GM18870 (cell line): ENCODE measurements around the gene COMMD9.

Source experiments
- ATAC-seq: cut with Tn5 transposase; IDR thresholded peaks from one replicate; pipeline ENCODE4 v1.9.1; 2021; ENCODE audit warnings: moderate library complexity; ENCODE audit not compliant: unreplicated experiment

The COMMD9 gene

DNA sequence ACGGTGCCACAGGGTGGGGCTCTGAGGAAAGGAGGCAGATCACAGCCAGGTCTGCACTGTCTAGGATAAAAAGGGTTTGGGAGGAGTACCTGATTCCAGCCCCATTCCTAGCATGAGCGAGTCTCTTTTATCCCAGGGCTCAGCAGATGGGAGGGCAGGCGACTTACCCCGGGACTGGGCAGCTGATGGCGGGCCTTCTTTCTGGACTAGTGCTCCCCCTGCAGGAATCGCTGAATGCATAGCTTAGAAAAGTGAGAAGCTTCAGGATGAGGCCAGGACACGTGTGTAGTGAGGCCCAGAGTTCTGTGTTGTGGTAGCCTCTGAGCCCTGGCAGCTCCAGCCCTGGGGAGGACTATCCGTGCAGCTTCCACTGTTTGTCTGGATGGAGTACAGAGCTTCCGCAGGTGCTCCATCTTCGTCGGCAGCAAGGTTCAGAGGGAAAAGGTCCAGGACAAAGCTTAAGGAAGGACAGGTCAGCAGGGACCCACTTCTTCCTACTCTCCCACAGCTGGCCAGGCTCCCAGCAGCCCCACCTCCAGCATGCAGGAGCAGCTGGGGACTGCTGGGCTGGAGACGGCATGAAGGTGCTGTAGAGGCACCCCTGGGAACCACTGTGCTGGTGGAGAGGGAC, 30.4 kb downstream of the COMMD9 start:
- no peak for ATAC-seq

DNA sequence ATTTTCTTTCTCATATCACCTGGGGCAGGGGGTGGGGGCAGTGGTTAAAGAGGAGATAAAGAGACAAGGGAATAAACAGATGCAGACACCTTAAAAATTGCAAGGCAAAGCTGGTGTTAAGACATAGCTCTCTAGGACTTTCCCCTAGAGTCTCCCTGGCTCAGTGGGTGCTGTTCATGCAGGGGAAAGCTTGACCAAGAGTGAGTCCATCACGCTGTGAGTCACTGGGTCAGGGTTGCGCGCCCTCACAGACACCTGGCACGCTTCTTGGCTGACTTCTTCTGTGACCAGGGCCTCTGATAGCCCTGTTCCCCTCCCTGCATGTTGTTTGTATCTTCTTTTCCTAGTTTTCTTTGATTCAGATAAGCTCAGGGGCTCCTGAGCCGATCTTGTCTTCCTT, 31.9 kb downstream of the COMMD9 start:
- no peak for ATAC-seq

DNA sequence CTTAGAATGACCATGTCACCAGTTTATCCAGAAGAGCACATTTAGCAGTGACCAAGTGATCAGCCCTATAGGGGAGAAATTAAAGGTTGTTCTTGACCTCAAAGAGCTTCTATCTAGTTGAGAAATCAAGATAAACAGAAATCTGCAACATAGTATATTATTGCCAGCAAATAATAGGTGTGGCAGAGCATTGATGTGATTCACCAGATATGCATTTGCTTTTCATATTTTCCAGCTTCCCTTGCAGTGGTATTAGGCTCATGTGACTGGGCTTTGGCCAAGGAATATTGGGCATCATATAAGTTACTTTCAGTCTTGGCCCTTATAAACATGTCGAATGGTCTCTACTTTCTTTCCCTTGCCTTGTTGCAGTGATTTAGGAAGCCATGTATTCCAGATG, 34.5 kb downstream of the COMMD9 start:
- ATAC-seq = no peak

DNA sequence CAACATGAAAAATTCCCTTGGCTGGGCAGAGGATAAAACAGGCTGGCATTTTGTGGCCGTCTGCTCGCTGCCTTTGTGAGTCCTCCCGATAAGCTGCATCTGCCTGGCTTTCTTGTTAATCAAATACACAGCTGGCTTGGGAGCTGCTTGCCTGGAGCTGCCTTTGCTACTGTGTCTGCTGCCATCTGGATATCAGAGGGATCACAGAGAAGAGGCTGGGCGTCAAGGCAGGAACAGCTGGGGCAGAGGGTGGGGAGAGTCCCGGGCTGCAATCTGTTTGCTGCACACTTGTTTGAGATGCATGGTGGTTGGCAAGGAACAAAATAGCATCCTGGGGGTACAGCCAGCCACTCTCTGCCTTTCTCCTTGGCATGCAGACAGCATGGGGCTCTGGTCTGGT, 36.0 kb downstream of the COMMD9 start:
- ATAC-seq = no peak

DNA sequence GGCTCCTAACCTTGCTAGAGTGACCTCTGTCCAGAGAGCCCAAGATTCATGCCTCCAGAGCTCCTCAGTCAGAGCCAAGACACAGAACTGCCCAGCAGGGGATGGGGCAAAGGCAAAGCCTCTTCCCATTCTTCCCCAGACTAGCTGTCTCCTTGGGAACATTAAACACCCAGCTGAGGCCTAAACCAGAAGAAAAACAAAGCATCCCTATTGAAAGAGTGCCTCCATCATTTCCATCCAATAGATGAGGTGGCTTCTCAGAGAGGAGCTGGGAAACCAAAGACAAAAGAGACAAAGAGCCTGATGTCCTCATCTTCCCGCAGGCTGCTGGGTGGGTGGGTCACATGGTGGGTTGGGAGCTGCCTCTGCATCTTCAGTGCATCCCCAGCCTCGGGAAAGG, 37.4 kb downstream of the COMMD9 start:
- ATAC-seq = no peak

DNA sequence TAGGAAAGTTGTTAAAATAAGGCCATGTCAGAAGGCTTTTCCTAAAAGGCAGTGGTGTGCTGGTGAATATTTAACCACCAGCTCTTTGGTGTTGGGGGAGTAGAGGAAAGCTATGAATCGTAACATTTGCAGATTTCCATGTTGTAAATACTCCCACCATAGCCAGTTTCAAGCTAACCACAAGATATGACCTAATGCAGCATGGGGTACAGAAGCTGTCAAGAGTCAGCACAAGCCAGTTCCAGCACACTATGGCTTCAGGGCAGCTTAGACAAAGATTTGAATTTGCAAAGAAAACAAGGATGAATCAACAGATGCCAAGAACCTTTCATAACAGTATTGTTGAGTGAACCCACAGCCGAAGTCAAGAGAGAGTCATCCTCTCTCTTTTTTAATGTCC, 40.0 kb downstream of the COMMD9 start:
- no peak for ATAC-seq

DNA sequence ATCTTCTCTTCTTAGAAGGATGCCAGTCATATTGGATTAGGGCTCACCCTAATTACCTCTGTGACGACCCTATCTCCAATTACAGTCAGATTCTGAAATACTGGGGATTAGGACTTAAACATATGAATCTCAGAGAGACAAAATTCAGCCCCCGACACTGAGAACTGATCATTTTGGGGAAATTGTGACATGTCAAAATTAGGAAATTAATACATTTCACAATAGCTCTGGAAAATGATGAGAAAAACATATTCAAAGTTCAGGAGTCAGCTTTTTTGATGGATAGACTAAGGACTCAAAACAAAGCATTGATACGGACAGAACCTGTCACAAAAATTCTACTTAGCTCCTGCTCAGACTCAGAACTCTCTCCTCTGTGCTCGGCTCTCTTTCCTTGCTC, 40.8 kb downstream of the COMMD9 start:
- ATAC-seq = no peak

DNA sequence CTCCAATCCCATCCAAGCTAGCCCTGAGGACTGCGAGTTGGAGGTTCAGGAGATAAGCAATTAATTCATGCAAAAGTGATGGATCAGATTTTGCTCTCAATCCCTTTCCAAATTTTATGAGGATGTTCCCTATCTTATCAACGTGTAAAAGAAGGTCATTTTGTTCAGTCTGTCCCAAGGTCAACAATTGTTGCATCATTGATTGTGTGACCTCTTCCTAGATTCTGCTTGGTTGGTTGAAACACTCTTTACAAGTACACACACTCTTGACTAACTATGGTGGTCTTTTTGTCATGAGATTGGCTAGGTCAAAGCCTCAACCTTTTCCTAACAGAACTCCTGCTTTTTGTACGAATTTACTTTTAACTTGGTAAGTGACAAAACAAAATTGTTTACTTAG, 41.7 kb downstream of the COMMD9 start:
- ATAC-seq = no peak

DNA sequence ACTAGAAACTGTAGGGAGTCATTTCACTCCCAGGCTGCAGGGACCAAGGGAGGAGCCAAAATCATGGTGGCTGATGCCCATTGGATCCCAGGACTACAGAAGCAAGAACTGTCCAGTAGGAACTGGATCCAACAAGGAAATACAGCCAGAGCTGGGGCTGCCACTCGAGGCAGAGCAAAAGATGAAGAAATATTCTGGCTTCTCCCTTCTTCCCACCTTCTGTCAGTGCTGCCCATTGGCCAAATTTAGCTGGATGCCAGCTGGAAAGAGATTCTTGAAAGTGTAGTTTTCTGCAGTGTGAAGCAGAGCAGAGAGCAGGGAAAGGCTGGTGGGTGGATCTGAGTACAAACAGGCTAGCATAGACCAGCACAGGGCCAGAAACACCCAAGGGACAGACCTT, 45.6 kb downstream of the COMMD9 start:
- ATAC-seq = no peak

DNA sequence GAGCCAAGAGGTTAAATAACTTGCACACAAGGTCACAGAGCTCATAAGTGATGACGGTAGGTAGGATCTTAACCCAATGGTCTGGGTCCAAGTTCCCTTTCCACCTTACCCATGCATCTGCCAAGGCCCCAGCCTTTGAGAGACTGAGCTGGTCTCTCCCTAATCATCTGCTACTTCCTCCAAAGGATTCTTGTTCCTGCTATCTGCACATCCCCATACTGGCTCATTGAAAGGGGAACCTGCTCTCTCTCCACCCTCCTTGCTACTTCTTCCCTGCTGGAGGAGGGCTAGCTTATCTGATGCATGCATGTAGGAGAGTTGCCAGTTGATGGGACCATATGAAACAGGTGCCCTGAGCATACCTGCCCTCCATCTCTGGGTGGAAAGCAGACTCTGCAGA, 47.7 kb downstream of the COMMD9 start:
- ATAC-seq = no peak

DNA sequence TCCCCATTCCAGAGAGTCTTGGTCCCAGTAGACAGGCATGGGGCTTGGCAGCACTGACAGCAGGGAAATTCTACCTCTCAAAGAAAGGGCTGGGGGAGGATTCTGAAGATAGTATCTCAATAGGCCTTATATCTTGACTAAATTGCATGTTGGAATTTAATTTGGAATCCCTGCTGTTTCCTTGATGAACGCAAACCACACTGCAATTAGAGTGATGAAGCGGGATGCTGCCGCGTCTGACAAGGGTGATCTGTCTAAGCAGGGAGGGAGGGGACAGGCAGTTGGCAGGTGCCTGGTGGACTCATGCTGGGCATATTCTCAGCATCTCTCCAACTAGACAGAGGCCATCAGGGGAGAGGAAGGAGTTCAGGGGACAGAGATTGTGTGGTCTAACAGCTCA, 48.4 kb downstream of the COMMD9 start:
- ATAC-seq = no peak

DNA sequence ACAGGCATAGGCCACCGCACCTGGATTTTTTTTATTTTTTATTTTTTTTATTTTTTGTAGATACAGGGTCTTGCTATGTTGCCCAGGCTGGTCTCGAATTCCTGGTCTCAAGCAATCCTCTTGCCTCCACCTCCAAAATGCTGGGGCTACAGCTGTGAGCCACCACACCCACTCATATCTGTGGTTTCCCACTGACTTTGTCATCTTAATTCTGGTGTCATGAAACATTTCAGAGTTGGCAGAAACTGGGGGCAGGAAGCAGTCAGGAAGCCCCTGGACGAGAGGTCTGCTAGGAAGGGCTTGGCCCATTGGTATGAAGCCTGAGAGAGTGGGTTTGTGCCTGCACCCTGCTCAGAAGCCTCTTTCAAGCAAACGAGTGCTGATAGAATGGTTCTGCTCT, 49.1 kb downstream of the COMMD9 start:
- no peak for ATAC-seq

DNA sequence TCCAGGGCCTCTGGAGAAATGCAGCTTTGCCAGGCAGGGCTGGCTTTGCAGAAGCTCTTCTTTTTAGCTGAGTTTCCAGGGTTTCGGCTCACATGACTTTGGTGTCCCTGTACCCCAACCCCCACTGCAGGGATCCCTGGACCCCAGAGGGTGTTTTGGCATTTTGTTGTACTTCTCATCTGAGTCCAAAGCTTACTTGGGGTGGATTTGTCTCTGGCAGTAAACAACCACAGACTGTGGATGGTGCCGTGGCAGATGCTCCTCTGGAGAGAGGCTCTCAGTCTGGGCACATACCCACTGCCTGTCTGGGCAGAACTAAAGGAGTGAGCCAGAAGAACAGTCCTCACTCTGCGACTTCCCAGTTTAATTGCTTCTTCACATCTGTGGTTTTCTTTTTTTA, 49.6 kb downstream of the COMMD9 start:
- ATAC-seq = no peak

DNA sequence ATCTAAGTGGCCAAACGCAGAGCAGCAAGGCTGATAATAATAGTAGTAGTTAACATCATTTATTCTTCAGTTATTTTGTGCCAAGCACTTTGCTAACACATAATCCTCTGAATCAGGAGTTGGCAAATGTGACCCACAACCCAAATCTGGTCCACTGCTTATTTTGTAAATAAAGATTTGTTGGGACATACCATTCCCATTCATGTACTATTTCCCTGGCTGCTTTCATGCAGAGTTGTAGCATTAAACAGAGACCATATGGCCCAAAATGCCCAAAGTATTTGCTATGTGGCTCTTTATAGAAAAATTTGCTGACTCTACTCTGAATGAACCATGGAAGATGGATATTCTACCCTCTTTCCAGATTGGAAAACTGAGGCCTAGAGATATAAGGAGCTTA, 50.3 kb downstream of the COMMD9 start:
- ATAC-seq = no peak

DNA sequence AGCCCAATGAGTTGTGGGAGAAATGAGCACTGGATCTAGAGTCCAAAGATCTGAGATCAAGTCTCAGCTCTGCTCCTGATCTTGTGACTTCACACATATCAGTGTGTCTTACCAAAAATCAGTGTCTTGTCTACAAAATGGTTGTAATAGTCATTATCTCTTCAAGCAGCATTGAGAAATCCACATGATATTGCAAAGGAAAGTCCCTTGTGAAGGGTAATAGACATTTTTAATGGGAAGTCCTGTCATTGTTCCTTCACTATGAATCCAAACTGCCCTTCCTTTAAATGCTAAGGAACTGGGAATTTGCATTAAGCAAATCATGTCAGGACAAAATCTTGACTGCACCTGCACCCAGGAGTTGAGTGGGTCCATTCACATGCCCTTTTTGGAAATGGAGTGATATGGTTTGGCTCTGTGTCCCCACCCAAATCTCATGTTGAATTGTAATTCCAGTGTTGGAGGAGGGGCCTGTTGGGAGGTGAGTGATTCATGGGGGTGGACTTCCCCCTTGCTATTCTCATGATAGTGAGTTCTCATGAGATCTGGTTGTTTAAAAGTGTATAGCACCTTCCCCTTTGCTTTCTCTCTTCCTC, 51.1 kb downstream of the COMMD9 start:
- ATAC-seq = no peak

DNA sequence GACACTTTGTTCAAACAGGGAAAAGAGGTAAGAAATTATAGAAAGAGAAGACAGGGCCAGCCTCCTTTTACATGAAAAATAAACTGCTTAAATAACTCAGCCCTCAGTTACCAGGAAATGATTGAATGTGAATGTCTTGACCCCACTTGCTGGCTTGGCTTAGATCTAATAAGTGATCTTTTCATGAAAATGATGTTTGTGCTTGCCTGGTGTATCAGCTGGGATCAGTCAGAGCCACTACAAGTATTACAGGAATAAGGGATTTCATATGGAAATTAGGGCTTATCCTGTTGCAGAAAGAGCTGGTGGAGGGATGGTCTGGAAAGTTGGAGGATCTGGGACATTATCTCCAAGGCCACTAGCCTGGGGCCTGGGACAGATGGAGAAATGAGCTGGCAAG, 51.8 kb downstream of the COMMD9 start:
- no peak for ATAC-seq

DNA sequence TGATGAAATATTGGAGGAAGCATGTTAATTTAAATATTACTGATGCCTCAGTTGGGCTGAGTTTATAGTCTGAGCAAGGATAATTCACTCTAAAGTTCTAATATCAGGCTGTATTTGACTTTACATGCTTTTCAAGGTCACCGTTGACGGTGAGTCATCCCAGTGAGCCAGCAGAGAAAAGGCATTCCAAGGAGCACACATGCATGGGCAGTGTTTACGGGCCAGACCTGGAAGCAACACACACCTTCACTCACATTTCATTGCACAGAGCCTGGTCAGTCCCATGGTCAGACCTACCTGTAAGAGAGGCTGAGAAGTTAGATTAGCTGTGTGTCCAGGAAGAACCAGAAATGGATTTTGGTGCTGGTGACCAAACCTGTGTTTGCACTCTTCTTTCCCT, 53.5 kb downstream of the COMMD9 start:
- ATAC-seq = no peak

DNA sequence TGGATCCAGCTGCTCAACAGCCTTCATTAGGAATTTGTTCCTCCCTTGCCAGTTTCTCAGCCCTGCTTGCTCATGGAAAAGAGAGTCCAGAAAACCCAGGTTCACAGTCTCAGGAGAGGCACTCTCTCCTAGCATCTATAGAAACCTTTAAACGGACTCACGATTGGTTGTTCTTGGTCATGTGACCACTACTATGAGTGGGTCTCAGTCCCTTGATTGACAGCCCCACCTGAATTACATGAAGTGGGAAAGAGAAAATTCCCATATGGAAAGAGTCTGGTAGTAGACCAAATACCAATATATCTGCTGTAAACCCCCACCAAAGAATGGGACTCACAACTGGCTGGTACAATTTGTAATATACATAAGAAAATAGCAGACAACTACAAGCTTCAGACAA, 54.4 kb downstream of the COMMD9 start:
- ATAC-seq = no peak

DNA sequence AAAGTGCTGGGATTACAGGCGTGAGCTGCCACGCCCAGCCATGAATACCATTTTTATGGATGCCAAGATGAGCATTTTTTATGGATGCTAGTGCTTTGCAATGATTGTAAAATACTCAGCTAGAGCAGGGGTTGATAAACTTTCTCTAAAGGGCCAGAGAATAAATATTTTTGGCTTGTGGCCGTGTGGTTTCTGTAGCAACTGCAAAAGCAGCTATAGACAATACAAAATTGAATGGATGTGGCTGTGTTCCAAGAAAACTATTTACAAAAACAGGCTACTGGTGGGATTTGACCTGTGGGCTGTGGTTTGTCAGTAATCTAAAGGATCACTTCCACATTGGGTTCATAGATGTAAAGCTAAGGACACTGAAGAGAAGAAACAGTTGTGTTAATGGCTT, 56.0 kb downstream of the COMMD9 start:
- no peak for ATAC-seq

DNA sequence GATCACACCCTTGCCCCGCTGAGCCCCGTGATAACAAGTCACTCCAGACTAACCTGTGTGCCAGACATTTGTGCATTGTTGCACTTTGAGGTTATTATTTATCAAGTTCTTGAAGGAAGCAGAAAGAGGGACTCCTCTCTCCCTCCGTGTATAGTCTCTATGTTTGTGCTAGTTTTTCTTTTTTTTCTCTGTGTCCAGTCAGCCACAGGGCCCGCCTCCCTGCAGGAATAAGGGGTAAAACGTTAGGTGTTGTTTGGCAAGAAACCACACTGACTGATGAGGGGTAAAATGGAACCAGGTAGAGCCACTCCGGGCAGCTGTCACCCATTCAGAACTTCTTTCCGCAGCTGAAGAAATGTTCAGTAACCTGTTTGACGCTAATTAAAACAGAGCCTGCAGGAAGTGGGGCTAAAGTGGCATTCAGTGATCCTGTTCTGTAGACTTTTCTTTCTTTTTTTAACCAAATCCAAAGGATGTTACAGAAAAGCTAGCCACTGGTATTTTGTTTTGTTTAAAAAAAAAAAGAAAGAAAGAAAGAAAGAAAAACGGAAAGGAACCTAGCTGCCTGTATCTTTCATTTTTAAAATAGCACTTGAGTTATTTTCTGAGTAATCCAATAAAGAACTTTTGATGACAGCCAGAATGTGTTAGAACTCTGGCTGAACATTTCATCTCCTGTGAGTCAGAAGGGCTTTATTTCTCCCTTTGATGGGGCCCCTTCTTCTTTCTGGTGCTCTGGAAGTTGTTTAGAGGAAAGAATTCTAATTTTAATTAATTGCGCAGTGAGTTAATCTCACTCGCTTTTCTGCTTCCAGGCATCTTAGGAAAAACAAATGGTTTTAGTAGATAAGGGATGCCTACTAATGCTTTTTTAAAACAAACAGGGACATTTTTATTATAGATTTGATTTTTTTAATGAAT, 58.2 kb downstream of the COMMD9 start:
- ATAC-seq = no peak

DNA sequence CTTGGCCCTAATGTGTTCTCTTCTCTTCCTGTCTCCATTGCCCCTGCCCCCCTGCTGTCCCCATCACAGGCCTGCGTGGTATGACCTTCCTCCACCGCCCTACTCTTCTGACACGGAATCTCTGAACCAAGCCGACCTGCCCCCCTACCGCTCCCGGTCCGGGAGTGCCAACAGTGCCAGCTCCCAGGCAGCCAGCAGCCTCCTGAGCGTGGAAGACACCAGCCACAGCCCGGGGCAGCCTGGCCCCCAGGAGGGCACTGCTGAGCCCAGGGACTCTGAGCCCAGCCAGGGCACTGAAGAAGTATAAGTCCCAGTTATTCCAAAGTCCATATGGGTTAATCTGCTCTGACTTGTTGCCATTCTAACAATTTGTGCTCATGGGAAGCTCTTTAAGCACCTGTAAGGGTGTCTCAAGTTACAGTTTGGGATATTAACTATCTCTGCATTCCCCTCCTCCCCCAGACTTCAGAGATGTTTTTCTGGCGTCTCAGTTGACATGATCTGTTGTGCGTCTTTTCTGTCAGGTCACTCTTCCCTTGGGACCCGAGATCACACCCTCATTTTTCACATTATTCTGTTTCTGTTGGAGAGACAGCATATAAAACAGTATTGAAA, 60.0 kb downstream of the COMMD9 start:
- ATAC-seq = no peak

DNA sequence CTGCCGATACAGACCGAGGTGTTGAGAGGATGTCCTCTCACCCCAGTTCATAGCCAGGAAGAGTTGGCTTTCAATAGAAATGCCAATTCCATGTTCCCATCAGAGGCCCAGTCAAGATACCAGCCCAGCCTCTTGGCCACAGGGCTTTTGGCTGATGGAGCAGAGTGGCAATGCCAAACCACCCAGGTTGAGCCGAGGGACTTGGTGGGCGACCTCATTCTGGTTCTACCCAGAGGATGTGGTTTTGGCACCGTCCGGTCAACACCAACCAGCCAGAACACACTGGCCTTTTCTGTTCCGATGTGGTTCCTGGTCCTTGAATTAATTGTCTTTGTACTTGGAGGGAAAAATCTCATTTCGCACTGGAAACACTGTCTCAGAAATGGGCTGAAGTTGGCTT, 60.5 kb downstream of the COMMD9 start:
- ATAC-seq = no peak
